A673 (cell line): Measurements from ENCODE around the gene DOK4. TPM values are rescaled to one million over a fixed set of nuclear protein-coding genes. Genes with fewer than 3 reads are reported as not detected.

Experiments
- BruUV-seq: library from RNA; stranded (reverse); fragments of 400-500 nt; replicated peaks from 2 replicates; lab custom pipeline; 2021; lab: Mats Ljungman, UMichigan
- CTCF ChIA-PET: fragments of 300-600 bp; sonication (Branson Sonifier 250); formaldehyde crosslinking; loops from one replicate; lab custom pipeline; 2022; ENCODE audit warnings: antibody characterized with exemption; lab: Charles Lee
- POLR2A ChIA-PET: fragments of 300-600 bp; sonication (Branson Sonifier 250); formaldehyde crosslinking; loops from one replicate; lab custom pipeline; 2022; ENCODE audit warnings: antibody characterized with exemption; ENCODE audit not compliant: low non-redundant PET; lab: Charles Lee
- DNase-seq: peaks from one replicate; pipeline ENCODE4 v3.0.0-alpha.2; 2015; ENCODE audit warnings: low spot score
- H3K27ac ChIP-seq: fragments of 200-600 bp; sonication (generic); 2 replicates; pipeline ENCODE4 v1.5.1; 2016; ENCODE audit warnings: mixed run types, low read depth, mild to moderate bottlenecking, mixed read lengths, antibody characterized with exemption, low read length; ENCODE audit not compliant: poor library complexity, severe bottlenecking
- H3K27me3 ChIP-seq: fragments of 200-600 bp; sonication (generic); replicated peaks from 2 replicates; pipeline ENCODE4 v1.6.1; 2017; ENCODE audit warnings: mixed run types, low read depth, mild to moderate bottlenecking, mixed read lengths, antibody characterized with exemption, low read length; ENCODE audit not compliant: insufficient read depth, poor library complexity
- H3K36me3 ChIP-seq: fragments of 200-600 bp; sonication (generic); 2 replicates; pipeline ENCODE4 v1.6.1; 2016; ENCODE audit warnings: mixed run types, mild to moderate bottlenecking, mixed read lengths, antibody characterized with exemption, low read length; ENCODE audit not compliant: insufficient read depth, poor library complexity, severe bottlenecking
- H3K4me1 ChIP-seq: fragments of 200-600 bp; sonication (generic); 2 replicates; pipeline ENCODE4 v1.6.1; 2017; ENCODE audit warnings: mixed run types, mild to moderate bottlenecking, mixed read lengths, antibody characterized with exemption, low read length; ENCODE audit not compliant: insufficient read depth, poor library complexity, severe bottlenecking
- H3K4me3 ChIP-seq: fragments of 200-600 bp; sonication (generic); 2 replicates; pipeline ENCODE4 v1.5.1; 2016; ENCODE audit warnings: low read depth, mixed run types, mild to moderate bottlenecking, mixed read lengths, low read length; ENCODE audit not compliant: poor library complexity, severe bottlenecking
- H3K9me3 ChIP-seq: fragments of 200-600 bp; sonication (generic); 2 replicates; pipeline ENCODE4 v1.6.1; 2016; ENCODE audit warnings: mixed run types, low read depth, mild to moderate bottlenecking, mixed read lengths, antibody characterized with exemption, low read length; ENCODE audit not compliant: poor library complexity, severe bottlenecking
- CTCF ChIP-seq: fragments of 300-800, 200-600 bp; sonication (generic); conservative IDR thresholded peaks from 2 replicates; pipeline ENCODE4 v1.5.1; 2017; ENCODE audit warnings: low read depth, mild to moderate bottlenecking, antibody characterized with exemption, low read length, moderate library complexity, mixed read lengths
- EZH2 ChIP-seq: fragments of 200-600 bp; sonication (generic); IDR thresholded peaks from 2 replicates; pipeline ENCODE4 v1.6.1; 2017; ENCODE audit warnings: borderline replicate concordance, low read depth, mild to moderate bottlenecking, mixed read lengths, antibody characterized with exemption, low read length; ENCODE audit not compliant: poor library complexity, severe bottlenecking
- intact Hi-C: fragments of 100-400 bp; cut with micrococcal nuclease; formaldehyde crosslinking; loops from one replicate; pipeline ENCODE4 v1.10.0; 2022; ENCODE audit not compliant: unreplicated experiment
- total RNA-seq: library from RNA; stranded (reverse); gene quantifications from 2 replicates; pipeline ENCODE4 v1.2.3, GENCODE V29; 2021

DOK4 gene
- total RNA-seq, 1 experiment from 2014 or later = 14.3 TPM

DNA sequence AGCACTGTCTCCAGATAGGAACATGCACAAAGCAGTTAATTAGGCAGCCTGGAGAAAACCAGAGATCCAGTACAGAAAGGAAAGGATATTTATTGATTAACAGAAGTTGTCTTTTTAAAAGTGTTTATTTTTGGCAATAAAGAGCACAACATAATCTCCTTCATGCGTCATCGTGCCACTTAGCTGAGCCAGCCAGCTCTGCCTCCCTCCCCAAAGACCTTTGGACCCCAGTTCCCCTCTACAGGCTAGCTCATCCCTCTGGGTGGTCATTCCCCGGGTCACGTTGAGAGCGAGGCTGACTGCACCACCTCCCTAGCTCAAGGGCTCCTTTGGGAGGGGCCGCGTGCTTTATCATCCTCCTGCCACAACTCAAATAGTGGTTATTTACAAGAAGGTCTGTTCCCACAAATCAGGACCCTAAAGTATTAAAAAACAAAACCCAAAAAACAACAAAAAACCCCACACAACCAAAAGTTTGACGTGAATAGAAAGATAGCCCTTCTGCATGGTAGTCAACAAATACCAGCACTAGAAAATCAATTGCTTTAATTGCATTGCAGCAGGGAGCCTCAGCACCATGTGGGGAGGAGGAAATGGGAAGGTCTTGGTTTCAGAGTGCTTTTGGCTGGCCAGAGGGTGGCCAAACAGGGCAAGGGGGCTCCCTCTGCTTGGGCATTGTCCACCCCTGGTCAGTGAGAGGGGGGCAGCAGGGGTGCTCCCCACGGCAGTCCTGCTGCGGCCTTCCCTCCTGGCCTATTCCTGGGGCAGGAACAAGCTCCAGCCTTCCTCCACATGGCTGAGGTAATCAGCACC is 14.2 kb downstream of the DOK4 start:
- Histone ChIP-seq H3K9me3 (no peaks in the 10 kb centered on the region), H3K27ac (peak overlapping the region; percentile 69), H3K27me3 (no peaks in the 10 kb centered on the region), H3K4me3 (no peak overlapping the region), H3K36me3 (peaks cover 67% of the 10 kb centered on the region), H3K4me1 (peaks cover 19% of the 10 kb centered on the region)
- DNase-seq = peak; percentile 41
- no peak for TF ChIP-seq EZH2
- ChIA-PET CTCF (interaction anchor here (1.0 kb wide), 1 partner anchor 10 kb away, joined by 3 read pairs; the partner anchor contains the start of gene POLR2C), POLR2A (no interaction called here)
- BruUV-seq = TSS peak; percentile 44
- intact Hi-C loops = no loop called here

DNA sequence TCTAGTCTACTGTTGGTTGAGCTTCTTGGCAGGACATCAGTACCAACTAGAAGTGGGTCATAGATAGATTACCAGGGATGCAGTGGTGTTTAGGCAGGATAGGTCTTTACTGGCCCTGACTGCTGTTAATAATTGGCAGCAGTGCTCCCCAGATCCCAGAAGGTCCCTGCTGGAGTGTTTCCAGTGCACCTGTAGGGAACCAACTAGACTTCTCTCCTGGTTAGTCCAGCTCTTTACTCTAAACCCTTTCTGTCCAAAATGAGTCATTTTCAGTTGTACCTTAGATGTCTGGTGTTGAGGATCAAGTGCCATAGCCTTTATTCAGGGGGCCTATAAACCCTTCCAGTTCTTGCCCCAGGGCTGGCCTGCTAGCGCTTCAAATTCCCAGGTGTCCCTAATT is 15.1 kb downstream of the DOK4 start:
- Histone ChIP-seq H3K36me3 (peaks cover 73% of the 10 kb centered on the region), H3K4me3 (no peak overlapping the region), H3K27ac (no peak overlapping the region), H3K4me1 (peaks cover 19% of the 10 kb centered on the region), H3K27me3 (no peaks in the 10 kb centered on the region), H3K9me3 (no peaks in the 10 kb centered on the region)
- TF ChIP-seq CTCF (no peak), EZH2 (no peak)
- no TSS peak for BruUV-seq
- intact Hi-C loops = no loop called here
- POLR2A ChIA-PET = interaction anchor here (0.6 kb wide), 1 partner anchor 9 kb away, joined by 3 read pairs; no protein-coding TSS in a partner anchor
- CTCF ChIA-PET = no interaction called here
- DNase-seq = no peak

DNA sequence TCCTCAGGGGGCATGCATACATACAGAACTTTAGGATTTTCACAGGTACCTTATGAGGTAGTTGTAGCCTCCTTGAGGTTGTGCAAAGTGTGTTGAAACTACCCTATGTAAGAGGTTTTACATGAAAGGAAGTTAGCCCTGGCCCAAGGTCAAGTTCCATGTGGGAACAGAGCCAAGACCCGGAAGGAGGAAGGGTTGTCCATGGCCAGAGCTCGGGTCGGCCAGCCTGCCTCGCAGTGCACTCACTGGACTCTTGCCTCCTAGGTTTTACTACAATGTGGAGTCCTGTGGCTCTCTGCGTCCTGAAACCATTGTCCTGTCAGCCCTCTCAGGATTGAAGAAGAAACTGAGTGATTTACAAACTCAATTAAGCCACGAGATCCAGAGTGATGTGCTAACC is 15.6 kb downstream of the DOK4 start:
- CTCF ChIA-PET = no interaction called here
- TF ChIP-seq EZH2 (no peak), CTCF (no peak)
- DNase-seq = no peak
- Histone ChIP-seq H3K36me3 (peaks cover 78% of the 10 kb centered on the region), H3K9me3 (no peaks in the 10 kb centered on the region), H3K4me3 (no peak overlapping the region), H3K27ac (no peak overlapping the region), H3K27me3 (no peaks in the 10 kb centered on the region), H3K4me1 (peaks cover 19% of the 10 kb centered on the region)
- intact Hi-C loops = no loop called here
- no TSS peak for BruUV-seq
- POLR2A ChIA-PET = interaction anchor here (0.6 kb wide), 1 partner anchor 10 kb away, joined by 3 read pairs; no protein-coding TSS in a partner anchor
